Gastroesophageal sphincter (tissue), 3 donors: ENCODE measurements around the gene KRTAP4-5.

Source experiments
- EP300 ChIP-seq: sonication (generic); formaldehyde crosslinking; IDR thresholded peaks from one replicate; pipeline ENCODE4 v1.6.1; 2017; ENCODE audit warnings: antibody characterized with exemption, mild to moderate bottlenecking
- POLR2A ChIP-seq, 2 donors: fragments of 450-650 bp; IDR thresholded peaks; one replicate each; pipeline ENCODE4 v1.6.1; 2017; ENCODE audit warnings: antibody characterized with exemption in 2 of 2, mild to moderate bottlenecking in 2 of 2, moderate library complexity in 1 of 2
- POLR2AphosphoS5 ChIP-seq: sonication (generic); formaldehyde crosslinking; IDR thresholded peaks from one replicate; pipeline ENCODE4 v1.6.1; 2017; ENCODE audit warnings: antibody characterized with exemption
- TF ChIP-seq, protein P1 (sequence below), 4 experiments: fragments of 200-600 bp in 2 of 4; fragments of 450-650 bp in 2 of 4; sonication (generic) in 1 of 4; IDR thresholded peaks; one replicate each; pipeline ENCODE4 v1.5.1; 2017 to 2019; ENCODE audit warnings: antibody characterized with exemption in 4 of 4, mild to moderate bottlenecking in 2 of 4, moderate library complexity in 2 of 4

DNA sequence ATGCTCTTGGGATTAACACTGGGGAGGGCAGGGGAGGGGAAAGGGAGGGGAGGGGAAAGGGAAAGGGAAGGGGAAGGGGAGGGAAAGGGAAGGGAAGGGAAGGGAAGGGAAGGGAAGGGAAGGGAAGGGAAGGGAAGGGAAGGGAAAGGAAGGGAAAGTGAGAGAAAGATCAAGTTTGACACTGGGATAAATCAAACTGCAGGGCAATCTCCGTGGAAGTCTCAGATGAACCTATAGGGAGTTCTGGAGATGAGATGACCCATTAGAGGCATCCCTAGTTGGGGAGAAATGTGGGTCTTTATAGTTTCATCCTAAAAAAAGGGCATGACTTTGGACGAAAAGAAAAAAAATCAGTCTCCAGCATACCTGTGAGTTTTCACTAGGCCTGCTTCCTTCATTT lies 27.9 kb downstream of the KRTAP4-5 start:
- TF ChIP-seq, protein P1, sequence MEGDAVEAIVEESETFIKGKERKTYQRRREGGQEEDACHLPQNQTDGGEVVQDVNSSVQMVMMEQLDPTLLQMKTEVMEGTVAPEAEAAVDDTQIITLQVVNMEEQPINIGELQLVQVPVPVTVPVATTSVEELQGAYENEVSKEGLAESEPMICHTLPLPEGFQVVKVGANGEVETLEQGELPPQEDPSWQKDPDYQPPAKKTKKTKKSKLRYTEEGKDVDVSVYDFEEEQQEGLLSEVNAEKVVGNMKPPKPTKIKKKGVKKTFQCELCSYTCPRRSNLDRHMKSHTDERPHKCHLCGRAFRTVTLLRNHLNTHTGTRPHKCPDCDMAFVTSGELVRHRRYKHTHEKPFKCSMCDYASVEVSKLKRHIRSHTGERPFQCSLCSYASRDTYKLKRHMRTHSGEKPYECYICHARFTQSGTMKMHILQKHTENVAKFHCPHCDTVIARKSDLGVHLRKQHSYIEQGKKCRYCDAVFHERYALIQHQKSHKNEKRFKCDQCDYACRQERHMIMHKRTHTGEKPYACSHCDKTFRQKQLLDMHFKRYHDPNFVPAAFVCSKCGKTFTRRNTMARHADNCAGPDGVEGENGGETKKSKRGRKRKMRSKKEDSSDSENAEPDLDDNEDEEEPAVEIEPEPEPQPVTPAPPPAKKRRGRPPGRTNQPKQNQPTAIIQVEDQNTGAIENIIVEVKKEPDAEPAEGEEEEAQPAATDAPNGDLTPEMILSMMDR (IDR thresholded peaks at IDR 0.05), result no peak
- TF ChIP-seq POLR2A (IDR thresholded peaks at IDR 0.05), result no peak
- no peak for TF ChIP-seq EP300
- TF ChIP-seq POLR2AphosphoS5, result no peak
